Measurements from ENCODE around the gene HOXD10.

The HOXD10 gene

GRCh38 chr2:176132205-176133171 lies 15.9 kb downstream of the HOXD10 start:
- no peak for DNase-seq (ENCODE audit: low read depth)
- H3K4me3 ChIP-seq (ENCODE audit: low read depth, low read length), result no peak overlapping the region
- TF ChIP-seq MYC (IDR thresholded peaks at IDR 0.05; ENCODE audit: low read depth, low read length) (no peak), MAX (IDR thresholded peaks at IDR 0.05; ENCODE audit: low read depth, low read length) (no peak), POLR2A (IDR thresholded peaks at IDR 0.05; ENCODE audit: extremely low read depth, insufficient read length) (no peak)
- TF ChIP-seq, protein P1, sequence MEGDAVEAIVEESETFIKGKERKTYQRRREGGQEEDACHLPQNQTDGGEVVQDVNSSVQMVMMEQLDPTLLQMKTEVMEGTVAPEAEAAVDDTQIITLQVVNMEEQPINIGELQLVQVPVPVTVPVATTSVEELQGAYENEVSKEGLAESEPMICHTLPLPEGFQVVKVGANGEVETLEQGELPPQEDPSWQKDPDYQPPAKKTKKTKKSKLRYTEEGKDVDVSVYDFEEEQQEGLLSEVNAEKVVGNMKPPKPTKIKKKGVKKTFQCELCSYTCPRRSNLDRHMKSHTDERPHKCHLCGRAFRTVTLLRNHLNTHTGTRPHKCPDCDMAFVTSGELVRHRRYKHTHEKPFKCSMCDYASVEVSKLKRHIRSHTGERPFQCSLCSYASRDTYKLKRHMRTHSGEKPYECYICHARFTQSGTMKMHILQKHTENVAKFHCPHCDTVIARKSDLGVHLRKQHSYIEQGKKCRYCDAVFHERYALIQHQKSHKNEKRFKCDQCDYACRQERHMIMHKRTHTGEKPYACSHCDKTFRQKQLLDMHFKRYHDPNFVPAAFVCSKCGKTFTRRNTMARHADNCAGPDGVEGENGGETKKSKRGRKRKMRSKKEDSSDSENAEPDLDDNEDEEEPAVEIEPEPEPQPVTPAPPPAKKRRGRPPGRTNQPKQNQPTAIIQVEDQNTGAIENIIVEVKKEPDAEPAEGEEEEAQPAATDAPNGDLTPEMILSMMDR (IDR thresholded peaks at IDR 0.05; ENCODE audit: low read depth, low read length), result no peak

DNA sequence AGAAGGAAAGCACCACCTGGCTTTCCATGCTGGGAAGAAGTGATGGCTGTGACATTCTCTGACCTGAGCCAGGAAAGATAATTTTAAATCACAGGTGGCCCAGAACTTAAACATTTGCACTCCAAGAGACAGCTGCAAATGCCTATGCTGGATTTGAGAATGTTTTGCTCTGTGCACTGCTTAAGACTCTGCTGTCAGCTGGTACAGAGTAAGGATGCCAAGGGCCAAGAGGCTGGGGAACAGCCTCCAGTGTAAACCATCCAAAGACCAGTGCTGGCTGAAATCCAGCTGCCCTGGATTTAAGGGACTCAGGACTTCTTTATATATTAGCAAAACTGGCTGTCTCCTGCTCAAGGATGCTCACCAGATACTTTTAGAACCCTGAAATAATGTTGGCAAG lies 16.8 kb downstream of the HOXD10 start:
- no peak overlapping the region for H3K4me3 ChIP-seq (ENCODE audit: low read depth, low read length)
- DNase-seq (ENCODE audit: low read depth), result no peak
- no peak for TF ChIP-seq POLR2A (IDR thresholded peaks at IDR 0.05; ENCODE audit: extremely low read depth, insufficient read length)
- TF ChIP-seq, protein P1 (IDR thresholded peaks at IDR 0.05; ENCODE audit: low read depth, low read length), result no peak
- TF ChIP-seq MYC (IDR thresholded peaks at IDR 0.05; ENCODE audit: low read depth, low read length), result no peak
- no peak for TF ChIP-seq MAX (IDR thresholded peaks at IDR 0.05; ENCODE audit: low read depth, low read length)

- H3K4me3 ChIP-seq (ENCODE audit: low read depth, low read length), result no peak overlapping the region
- no peak for DNase-seq (ENCODE audit: low read depth)
- TF ChIP-seq POLR2A (IDR thresholded peaks at IDR 0.05; ENCODE audit: extremely low read depth, insufficient read length), result no peak
- TF ChIP-seq MYC (IDR thresholded peaks at IDR 0.05; ENCODE audit: low read depth, low read length), result no peak
- TF ChIP-seq MAX (IDR thresholded peaks at IDR 0.05; ENCODE audit: low read depth, low read length), result no peak
- TF ChIP-seq, protein P1 (IDR thresholded peaks at IDR 0.05; ENCODE audit: low read depth, low read length), result no peak
Measured at GRCh38 chr2:176134035-176134434, 17.5 kb downstream of the HOXD10 start.

DNA sequence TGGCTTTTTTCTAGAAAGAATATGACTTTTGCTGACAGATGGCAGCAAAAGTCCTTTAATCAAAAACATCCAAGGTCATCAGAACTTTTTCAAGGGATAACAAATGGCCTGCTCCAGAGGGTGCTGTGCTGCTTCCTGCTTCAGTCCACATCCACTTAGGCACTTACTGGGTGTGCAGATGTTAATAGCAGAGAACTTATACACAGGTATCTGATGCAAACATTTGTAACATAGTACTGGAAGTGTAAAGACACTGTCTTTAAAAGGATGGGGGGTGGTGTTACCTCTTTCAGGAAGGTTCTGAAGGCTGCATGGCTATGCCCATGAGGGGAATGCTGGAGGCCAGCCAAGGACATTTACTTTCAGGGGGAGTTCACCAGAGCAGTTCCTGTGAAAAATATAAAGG lies 18.5 kb downstream of the HOXD10 start:
- H3K4me3 ChIP-seq (ENCODE audit: low read depth, low read length), result no peak overlapping the region
- no peak for DNase-seq (ENCODE audit: low read depth)
- TF ChIP-seq MAX (IDR thresholded peaks at IDR 0.05; ENCODE audit: low read depth, low read length) (no peak), MYC (IDR thresholded peaks at IDR 0.05; ENCODE audit: low read depth, low read length) (no peak), POLR2A (IDR thresholded peaks at IDR 0.05; ENCODE audit: extremely low read depth, insufficient read length) (no peak)
- TF ChIP-seq, protein P1 (IDR thresholded peaks at IDR 0.05; ENCODE audit: low read depth, low read length), result no peak

DNA sequence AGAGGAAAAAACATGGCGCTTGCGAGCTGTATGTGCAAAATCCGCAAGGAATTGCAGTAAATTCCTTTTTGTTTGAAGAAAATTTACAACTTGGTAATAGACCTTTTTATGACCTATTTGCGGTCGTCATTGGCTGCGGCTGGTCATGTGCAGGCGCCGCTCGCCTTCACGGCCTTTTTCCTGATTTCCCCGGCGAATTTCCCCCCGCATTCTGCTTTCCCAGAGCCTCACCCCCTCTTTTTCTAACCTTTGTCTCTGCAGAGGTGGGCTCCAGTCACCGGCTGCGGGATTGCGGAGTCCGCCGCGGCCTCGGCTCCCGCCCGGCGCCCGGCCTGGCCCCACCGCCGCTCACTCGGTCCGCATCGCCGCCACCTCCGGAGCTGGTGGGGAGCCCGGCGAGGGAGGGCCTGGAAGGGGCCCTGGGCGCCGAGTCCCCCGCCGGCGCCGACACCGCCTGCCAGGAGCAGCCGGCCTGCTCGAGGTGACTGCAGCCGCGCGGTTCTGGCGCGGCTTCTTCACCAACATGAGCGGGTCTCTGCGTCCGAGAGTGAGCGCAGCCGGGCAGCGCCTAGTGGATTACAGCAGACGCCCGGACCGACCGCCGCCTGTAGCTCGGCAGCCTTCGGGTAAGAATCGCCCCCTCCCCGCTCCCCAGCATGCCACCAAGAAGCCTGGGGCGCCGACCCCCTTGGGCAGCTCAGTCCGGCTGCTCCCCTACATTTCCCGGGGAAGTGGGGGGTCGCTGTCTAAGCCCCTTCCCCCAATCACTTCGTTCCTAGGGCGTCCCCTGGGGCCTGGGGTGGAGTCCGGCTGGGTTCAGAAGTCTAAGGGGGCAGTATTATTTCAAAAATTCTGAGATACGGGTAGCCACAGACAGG lies 20.0 kb downstream of the HOXD10 start:
- no peak for TF ChIP-seq POLR2A (IDR thresholded peaks at IDR 0.05; ENCODE audit: extremely low read depth, insufficient read length)
- no peak overlapping the region for H3K4me3 ChIP-seq (ENCODE audit: low read depth, low read length)

GRCh38 chr2:176137252-176137580 lies 20.6 kb downstream of the HOXD10 start:
- H3K4me3 ChIP-seq (ENCODE audit: low read depth, low read length), result no peak overlapping the region
- no peak for DNase-seq (ENCODE audit: low read depth)
- TF ChIP-seq MYC (IDR thresholded peaks at IDR 0.05; ENCODE audit: low read depth, low read length), result no peak
- TF ChIP-seq, protein P1 (IDR thresholded peaks at IDR 0.05; ENCODE audit: low read depth, low read length), result no peak

More for the DNA sequence above, 20.0 kb downstream of the HOXD10 start:
- DNase-seq (ENCODE audit: low read depth), result peak; percentile 38

Data from NB4 (cell line).